GM21717 (cell line): ENCODE results near the gene MAGEA10.
"Not testable (repeated sequence)": the region's sequence is repeated elsewhere in the genome, so short reads cannot be mapped to it uniquely, and the experiment has no call there.

Experiments
- ATAC-seq: cut with Tn5 transposase; IDR thresholded peaks from one replicate; pipeline ENCODE4 v1.9.1; 2021; ENCODE audit warnings: mild to moderate bottlenecking, moderate library complexity; ENCODE audit not compliant: unreplicated experiment

Gene MAGEA10

GRCh38 chrX:152138388-152138784 is at the start of gene MAGEA10:
Gene MAGEA10 (minus strand): TSS chrX:152138577. CDS start chrX:152135620, 2,957 bp downstream.
- ATAC-seq: no peak

- ATAC-seq: no peak
Measured at GRCh38 chrX:152177497-152178269, 39.3 kb upstream of the MAGEA10 start.

- no peak for ATAC-seq
Measured at GRCh38 chrX:152177052-152177451, 38.7 kb upstream of the MAGEA10 start.

GRCh38 chrX:152175892-152176291 is 37.5 kb upstream of the MAGEA10 start:
- ATAC-seq: not testable (repeated sequence)

- not testable (repeated sequence) for ATAC-seq
Measured at GRCh38 chrX:152173923-152174322, 35.5 kb upstream of the MAGEA10 start.

GRCh38 chrX:152170621-152171020 is 32.2 kb upstream of the MAGEA10 start:
- no peak for ATAC-seq

DNA sequence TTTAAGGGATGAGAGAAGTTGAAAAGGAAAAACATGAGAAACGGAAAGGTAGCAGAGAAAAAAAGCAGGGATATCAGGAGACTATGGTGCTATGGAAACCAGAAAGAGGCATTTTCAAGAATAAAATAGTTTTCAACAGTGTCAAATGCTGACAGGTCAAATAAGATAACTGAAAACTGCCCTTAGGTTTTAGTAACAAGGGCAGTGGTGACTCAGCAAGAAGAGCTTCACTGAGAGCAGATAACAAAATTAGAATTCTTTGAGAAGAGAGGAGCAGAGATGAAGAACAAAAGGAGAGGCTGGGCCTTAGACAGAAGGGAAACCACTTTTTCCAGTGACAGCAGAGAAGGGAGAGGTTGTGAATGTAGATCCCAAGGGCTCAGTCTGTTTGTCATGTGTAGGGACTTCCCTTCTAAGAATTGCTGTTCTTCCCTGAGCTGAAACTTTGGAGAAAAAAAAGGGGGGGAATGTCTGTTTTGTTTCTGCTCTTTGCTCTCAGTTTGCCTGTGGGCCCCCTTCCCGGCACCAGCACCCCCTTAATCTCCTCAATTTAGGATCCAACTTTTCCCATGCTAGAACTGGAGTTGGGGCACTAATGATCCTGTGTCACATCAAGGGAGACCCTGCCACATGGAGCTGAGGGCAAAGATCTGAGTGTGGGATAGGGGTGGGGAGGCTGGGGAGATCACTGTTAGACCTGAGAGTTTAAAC is 26.8 kb upstream of the MAGEA10 start:
- no peak for ATAC-seq

DNA sequence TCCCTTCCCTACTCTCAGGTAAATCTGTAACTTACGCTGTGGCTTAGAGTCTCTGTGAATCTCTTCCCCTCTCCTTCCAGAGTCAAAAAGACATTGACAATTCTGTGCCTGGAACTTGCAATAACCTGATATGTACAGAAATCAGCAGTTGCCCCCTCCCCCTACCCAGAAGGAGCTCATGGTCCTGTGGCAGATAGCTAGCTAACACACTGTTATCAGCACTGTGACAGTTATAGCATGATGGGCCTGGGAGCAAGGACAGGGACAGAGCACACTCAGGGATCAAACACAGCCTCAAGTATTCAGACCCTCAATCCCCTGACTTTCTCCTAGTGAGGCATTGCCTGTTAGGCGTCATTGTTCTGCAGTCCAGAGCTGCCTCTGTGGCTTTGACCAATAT is 18.7 kb upstream of the MAGEA10 start:
- no peak for ATAC-seq

- ATAC-seq: no peak
Measured at GRCh38 chrX:152155766-152156310, 17.5 kb upstream of the MAGEA10 start.

GRCh38 chrX:152154050-152154449 is 15.7 kb upstream of the MAGEA10 start:
- ATAC-seq: no peak

GRCh38 chrX:152151256-152151655 is 12.9 kb upstream of the MAGEA10 start:
- ATAC-seq: no peak

DNA sequence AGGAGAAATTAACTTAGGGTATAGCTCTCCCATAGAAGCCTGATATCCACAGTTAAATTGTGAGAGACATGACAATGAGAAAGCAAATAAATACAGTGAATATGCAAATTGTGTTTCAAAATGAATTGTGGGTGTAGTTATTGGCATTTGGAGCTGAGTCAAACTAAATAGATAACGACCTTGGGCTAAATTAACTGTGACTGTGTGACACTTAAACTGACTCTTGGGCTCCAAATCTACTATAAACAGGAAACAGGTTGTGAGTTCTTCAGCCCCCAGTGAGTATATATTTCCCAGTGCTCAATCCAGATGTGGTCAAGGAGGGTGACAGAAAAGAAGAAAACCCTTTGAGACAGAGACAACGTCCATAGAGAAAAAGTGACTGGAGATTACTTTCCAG is 11.3 kb upstream of the MAGEA10 start:
- no peak for ATAC-seq

DNA sequence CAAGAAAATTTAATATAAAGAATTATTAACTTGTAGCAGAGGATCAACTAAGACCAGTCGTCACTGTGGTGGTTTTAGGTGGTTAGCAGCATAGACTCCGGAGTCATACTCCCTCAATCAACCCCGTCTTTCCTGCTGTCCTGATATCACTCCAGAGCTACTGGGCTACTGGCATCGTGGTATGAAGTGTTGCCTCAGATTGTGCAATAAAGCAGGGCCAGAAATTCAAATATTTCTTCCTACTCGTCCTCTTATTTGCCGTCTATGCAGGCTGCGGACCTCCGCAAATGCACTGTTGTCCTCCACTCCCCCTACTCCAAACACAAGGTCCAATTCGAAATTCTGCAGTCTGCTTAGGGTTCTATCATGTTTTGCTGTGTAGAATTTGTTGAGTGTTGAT is 1.2 kb upstream of the MAGEA10 start:
- no peak for ATAC-seq

DNA sequence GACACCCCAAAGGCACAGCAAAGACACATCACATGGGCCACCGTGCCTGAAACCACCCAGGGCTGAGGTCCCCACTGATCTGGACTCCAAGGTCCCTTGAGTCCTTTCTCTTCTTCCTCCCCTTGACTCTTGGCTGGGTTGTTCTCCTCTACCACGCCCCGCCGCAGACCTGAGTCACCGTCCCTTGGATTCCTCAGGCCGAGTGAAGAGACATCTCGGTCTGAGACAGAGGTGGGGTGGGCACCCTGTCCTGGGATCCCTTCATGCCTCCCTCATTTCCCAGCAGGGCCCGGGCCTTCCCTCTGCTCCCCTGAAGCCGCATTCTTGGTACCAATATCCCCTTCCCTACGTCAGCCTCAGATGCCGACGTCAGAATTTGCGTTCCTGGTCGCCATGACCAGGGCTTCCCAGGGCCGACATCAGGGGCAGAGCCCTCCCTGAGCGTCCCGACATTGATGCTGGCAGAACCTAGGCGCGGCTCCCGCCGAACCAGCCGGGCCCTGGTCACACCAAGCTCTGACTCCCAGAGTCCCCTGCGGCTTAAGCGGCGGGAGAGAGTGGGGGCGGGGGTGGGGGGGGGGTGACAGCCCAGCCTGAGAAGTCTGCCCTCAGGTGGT is 498 bp downstream of the MAGEA10 start:
- no peak for ATAC-seq

DNA sequence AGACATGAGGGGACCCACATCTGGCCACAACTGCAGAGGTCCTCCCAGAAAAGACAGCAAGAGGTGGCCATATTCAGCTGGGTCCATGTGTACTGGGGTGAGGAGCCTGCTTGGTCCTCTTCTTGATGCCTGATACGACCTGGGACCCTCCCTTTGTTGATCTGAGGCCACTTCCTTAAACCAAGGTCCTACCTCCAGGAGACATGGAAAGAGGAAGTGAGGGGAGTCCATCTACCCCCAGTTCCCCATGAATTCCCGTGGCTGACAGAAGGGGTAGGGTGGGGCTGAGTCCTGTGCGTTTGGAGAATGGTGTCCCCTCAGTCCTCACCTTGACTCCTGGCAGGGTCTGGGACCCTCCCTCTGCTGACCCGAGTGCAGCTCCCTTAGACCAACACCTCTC is 2.1 kb downstream of the MAGEA10 start:
- no peak for ATAC-seq

- ATAC-seq: no peak
Measured at GRCh38 chrX:152131525-152131924, 6.9 kb downstream of the MAGEA10 start.

GRCh38 chrX:152129069-152129844 is 9.1 kb downstream of the MAGEA10 start:
- ATAC-seq: not testable (repeated sequence)

DNA sequence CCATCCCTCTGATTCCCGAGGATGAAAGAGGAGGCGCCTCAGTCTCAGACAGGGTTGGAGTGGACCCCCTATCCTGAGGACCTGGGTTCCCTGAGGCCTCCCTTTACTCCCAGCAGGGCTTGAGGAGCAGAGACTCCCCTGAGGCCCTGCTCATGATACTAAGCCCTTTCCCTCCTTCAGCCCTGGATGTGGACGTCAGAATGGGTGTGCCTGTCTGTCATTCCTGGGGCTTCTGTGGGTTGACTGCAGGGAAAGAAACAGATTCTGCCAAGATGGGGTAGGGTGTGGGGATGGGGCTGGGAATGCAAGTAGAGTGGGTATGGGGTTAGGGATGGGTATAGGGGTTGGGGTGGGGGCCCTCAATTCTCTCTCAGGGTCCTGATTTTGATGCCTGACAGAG is 21.1 kb downstream of the MAGEA10 start:
- ATAC-seq: no peak

GRCh38 chrX:152108527-152108926 is 29.9 kb downstream of the MAGEA10 start:
- ATAC-seq: no peak

- ATAC-seq: no peak
Measured at GRCh38 chrX:152103866-152104265, 34.5 kb downstream of the MAGEA10 start.

GRCh38 chrX:152086141-152086540 is 52.2 kb downstream of the MAGEA10 start:
- ATAC-seq: no peak
